GM15510 (cell line): ENCODE measurements around the gene MOCS3.

Source experiments
- POLR2A ChIP-seq: IDR thresholded peaks from 3 replicates; pipeline ENCODE4 v1.6.1; 2011; ENCODE audit warnings: borderline replicate concordance; ENCODE audit not compliant: insufficient read length; ENCODE audit errors: extremely low read depth

MOCS3 gene

DNA sequence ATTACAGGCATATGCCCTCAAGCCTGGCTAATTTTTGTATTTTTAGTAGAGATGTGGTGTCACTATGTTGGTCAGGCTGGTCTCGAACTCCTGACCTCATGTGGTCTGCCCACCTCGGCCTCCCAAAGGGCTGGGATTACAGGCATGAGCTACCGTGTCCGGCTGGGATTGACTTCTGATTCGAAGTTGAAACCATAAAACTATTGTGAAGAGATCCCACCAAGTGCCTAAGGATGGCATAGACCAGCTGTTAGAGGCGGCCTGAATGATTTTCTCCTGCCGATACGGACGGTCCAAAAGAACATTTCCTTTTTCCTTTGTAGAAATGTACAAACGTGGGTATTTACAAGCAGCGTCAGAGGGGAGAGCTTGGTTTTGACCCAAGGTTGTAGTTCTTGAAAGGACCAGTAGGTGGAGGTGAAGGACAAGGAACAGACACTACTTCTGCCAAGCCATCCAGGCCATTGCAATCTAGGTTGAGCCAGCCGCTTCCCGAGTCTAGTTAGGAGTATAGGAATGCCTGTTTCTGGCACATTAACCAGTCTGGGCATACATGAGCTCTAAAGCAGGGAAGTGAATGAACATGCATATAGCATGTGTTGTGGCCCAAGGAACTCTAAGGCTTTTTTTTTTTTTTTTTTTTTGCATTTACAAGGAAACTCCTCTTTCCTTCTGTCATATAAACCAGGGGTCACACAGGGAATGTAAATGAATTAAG is 29.0 kb downstream of the MOCS3 start:
- no peak for TF ChIP-seq POLR2A

DNA sequence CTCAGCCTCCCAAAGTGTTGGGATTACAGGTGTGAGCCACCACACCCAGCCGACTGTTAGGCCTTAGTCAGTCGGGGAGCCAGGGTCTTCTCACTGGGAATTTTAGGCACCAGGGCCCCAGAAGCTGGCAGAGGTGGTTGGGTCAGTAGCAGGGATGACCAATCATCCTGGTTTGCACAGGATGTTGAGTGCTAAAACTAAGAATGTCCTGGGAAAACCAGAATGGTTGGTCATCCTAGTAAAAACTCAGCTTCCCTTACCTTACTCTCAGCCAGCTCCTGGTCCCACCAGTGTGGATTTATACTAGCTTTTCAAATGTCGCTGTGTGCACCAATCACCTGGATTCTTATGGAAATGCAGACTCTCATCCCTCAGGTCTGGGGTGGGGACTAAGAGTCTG is 32.5 kb downstream of the MOCS3 start:
- no peak for TF ChIP-seq POLR2A

DNA sequence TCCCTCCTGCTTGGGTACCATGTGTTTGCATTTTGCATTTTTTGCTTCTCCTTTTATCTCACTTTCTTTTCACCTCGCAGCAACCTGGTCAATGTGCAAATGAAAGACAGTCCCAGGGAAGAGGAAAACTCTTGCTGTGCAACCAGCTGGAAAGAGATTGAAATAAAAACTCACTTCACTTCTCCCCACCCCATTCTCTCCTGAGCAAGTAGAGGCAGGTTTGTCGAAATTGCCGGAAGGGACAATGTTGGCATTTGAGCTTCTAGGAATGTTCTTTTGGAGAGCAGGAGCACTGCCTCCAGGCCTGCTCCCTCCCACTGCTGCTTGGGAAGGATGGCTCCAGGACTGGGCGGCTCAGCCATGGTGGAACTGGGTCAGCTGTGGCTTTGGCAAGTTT is 33.7 kb downstream of the MOCS3 start:
- TF ChIP-seq POLR2A: no peak

DNA sequence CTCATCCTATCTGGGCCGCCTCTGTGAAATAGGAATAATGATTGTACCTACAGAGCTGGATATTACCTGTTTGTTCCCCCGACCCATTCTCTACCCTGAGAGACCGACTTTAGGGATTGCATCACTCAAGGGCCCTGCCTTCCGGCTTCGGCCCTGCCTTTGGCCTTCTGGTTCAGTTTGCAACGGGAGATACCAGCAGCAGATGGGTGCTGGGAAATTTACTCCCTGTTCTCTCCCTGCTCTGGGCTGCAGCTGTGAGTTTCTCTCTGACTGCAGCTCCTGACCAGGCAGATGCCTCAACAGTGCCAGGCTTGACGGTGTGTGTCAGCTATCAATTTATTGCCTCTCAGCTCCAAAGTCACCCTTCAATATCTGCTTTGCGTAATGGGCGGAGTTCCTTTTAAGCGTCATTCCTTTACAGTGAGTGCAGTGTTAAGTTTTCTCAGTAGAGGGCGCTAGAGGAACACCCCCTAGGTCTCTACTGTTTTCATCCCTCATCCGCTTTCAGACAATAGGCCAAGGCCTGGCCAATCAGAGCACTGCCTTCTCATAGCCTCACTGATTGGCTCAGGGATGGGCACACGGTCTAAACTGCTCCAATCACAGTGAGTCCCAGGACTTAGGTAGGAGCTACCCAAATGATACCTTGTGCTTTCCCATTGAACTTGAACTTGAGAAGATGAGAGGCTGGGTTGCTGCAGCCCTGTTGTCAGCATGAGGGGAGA is 34.3 kb downstream of the MOCS3 start:
- TF ChIP-seq POLR2A: no peak

DNA sequence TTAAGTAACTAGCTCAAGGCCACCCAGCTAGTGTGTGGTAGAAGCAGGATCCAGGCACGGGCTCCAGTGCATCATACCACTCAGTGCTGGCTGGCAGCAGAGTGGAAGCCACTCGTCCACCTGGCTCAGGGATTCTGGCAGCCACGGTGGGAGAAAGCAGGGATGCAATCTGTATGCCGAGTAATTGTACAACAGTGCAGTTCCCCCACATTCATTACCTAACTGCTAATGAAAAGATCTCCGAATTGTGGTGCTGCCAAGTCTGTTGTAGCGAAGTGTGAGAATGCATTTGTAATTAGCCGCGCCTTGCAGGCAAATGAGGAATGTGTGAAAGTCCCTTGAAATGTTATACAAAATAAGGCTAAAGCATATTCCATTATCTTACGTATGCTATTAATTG is 35.3 kb downstream of the MOCS3 start:
- no peak for TF ChIP-seq POLR2A

GRCh38 chr20:50995506-50995905 is 36.9 kb downstream of the MOCS3 start:
- no peak for TF ChIP-seq POLR2A

GRCh38 chr20:50996901-50997865 is 38.6 kb downstream of the MOCS3 start:
- TF ChIP-seq POLR2A: no peak

DNA sequence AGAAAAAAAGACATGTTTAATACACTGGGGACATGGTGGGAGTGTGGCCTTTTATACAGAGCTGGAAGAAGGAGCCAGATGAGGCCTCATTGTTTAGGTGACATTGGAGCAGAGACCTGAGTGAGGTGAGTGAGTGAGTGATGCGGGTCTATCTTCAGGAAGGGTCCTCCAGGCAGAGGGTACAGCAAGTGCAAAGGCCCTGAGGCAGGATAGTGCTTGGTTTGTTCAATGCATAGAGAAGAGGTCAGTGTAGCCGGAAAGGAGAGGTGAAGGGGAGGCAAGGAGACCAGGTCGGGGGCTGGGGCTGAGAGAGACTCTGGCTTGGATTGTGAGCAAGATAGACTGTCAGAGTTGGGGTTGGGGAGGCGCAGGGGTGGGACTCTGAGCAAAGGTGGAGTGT is 40.7 kb downstream of the MOCS3 start:
- no peak for TF ChIP-seq POLR2A

DNA sequence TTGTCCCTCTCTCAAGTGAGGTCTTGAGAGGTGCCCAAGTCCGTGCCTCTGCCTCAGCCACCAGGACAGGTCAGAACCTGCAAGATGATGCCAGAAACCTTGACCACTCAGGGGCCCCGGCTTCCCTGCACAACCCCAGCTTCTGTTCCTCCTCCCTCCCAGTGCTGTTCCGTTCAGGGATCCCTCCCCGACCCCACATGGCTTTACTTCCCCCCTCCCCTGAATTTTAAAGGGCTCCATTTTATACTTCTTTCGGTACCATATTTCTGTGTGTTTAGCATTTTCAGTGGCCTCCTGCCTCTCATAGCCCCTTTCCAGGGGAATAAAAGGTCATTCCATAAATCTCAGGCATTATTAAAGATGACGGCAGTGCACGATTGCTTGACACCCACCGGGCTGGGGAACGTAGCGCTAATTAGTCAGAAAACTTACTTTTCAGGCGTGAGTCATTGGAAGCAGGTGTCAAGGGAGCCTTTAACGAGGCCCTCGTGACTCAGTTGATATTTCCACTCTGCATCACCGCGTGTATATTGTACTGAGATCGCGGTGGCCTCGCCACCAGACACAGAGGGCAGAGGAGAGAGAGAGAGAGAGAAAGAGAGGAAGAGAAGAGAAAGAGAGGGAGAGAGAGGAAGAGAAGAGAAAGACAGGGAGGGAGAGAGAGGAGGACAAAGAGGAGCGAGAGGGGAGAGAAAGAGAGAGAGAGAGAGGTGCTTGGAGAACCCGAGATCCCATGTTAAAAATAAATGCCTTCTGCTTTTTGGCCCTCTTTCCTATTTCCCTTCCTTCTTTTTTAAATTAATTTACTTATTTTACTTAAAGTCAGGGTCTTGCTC is 43.0 kb downstream of the MOCS3 start:
- TF ChIP-seq POLR2A: no peak

DNA sequence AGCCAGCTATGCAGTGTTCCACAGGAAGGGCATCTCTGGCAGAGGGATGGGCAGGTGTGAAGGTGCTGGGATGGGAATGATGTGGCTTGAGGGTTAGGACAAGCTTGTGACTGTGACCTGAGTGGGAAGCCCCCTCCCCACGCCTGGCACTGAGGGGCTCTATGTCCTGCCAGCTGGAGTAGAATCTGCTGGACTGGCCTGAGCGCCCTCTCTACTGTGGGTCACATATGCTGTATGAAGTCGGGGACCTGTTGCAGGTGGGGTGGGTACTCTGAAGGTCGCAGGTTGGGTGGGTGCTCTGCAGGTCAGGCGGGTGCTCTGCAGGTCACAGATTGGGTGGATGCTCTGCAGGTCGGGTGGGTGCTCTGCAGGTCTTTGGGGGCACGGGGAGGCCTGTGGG is 44.0 kb downstream of the MOCS3 start:
- TF ChIP-seq POLR2A: no peak

DNA sequence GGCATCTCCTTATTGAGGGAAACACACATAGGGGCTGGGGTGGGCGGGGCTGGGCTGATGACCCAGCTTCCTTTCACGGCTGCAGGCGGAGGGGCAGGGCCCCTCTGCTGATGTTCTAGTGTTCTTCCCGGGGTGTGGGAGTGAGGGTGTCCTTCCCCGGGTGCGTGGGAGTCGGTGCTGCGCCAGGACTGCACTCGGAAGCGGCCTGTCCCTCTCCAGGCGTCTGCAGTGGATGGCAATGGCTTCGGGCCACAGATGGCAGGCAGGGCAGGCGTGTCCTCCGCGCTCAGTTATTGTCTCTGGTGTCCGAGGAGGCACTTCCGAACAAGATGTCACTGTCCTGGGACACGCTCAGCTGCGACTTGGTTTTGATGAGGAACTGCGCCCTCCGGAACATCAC is 45.1 kb downstream of the MOCS3 start:
- no peak for TF ChIP-seq POLR2A

DNA sequence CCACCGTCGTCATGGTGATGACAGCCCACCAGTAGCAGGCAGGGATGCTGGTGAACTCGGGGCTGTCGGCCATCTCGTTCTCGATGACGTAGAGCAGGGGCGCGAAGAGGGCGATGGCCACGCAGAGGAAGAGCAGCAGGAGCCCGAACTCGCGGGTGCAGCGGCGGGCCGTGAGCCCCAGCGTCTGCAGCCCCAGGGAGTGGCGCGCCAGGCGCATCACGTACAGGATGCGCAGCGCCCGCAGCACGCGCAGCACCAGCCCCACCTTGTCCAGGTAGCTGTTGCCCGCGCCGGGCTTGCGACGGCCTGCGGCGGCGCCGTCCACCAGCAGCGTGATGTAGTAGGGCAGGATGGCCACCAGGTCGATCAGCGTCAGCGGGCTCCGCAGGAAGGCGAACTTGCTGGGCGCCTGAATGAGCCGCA is 45.7 kb downstream of the MOCS3 start:
- no peak for TF ChIP-seq POLR2A

DNA sequence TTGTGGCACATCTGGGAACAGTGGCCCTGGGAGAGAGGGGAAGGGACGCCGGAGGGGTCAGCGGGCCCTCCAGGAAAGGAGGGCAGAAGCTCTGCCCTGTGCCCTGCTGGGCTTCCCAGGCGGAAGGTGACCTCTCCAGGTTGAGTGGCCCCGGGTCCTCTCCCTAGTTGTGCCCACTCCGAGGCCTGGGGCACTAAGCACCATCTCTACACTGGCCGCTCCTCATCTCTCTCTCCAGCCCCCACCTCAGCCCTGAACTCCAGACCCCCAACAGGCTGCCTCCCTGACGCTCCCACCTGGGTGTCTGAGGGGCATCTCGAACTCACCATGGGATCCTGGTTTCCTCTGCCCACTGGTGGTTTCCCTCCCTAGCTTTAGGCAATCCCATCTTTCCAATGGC is 46.2 kb downstream of the MOCS3 start:
- no peak for TF ChIP-seq POLR2A

- no peak for TF ChIP-seq POLR2A
These were observed 46.6 kb downstream of the MOCS3 start for GRCh38 chr20:51005214-51005613.
